Kidney (tissue), 14 donors: Measurements from ENCODE around the gene SYNDIG1. TPM values are rescaled to one million over a fixed set of nuclear protein-coding genes. Genes with fewer than 3 reads are reported as not detected.

Experiments
- DNase-seq, 5 donors: peaks; one replicate each; pipeline ENCODE4 v3.0.0-alpha.2; 2013 to 2020
- FAIRE-seq: peaks from 2 replicates; lab custom pipeline; 2012; peaks lifted over from hg19 to GRCh38; lab: Jason Lieb, UNC
- H3K27ac ChIP-seq, 2 donors: one replicate each; pipeline ENCODE4 v1.7.0; 2013; ENCODE audit warnings: low read depth in 2 of 2, low read length in 2 of 2, inconsistent platforms in 1 of 2
- H3K27me3 ChIP-seq: one replicate; pipeline ENCODE4 v1.7.1; 2013; ENCODE audit warnings: low read length, inconsistent platforms; ENCODE audit not compliant: control insufficient read depth, insufficient read depth
- H3K36me3 ChIP-seq, 3 donors: one replicate each; pipeline versions ENCODE4 v1.7.0 to v1.7.1; 2013; ENCODE audit warnings: low read length in 3 of 3, control low read depth in 1 of 3, inconsistent platforms in 1 of 3; ENCODE audit not compliant: insufficient read depth in 3 of 3, control insufficient read depth in 2 of 3
- H3K4me1 ChIP-seq, 3 donors: one replicate each; pipeline versions ENCODE4 v1.7.0 to v1.7.1; 2013; ENCODE audit warnings: low read length in 3 of 3, inconsistent platforms in 1 of 3, low read depth in 1 of 3; ENCODE audit not compliant: control insufficient read depth in 2 of 3, insufficient read depth in 2 of 3
- H3K4me3 ChIP-seq, 3 donors: one replicate each; pipeline versions ENCODE4 v1.7.0 to v1.8.1; 2013; ENCODE audit warnings: low read length in 3 of 3, control low read depth in 1 of 3, inconsistent platforms in 1 of 3
- H3K9ac ChIP-seq, 3 donors: one replicate each; pipeline versions ENCODE4 v1.7.0 to v1.7.1; 2013; ENCODE audit warnings: low read length in 3 of 3, control low read depth in 1 of 3, inconsistent platforms in 1 of 3
- H3K9me3 ChIP-seq, 3 donors: one replicate each; pipeline versions ENCODE4 v1.7.0 to v1.7.1; 2013; ENCODE audit warnings: low read length in 3 of 3, control low read depth in 1 of 3, inconsistent platforms in 1 of 3; ENCODE audit not compliant: control insufficient read depth in 2 of 3, insufficient read depth in 1 of 3
- intact Hi-C: fragments of 100-400 bp; cut with DNase I; formaldehyde crosslinking; loops from one replicate; pipeline ENCODE4 v1.11.1; 2022
- polyA plus RNA-seq: library from polyadenylated mRNA; stranded (reverse); fragments of 350-450 nt; fragmentation: Illumina TruSeq; extraction: RNeasy Lipid Tissue Mini Kit (QIAGEN cat#74804); gene quantifications from one replicate; pipeline ENCODE4 v1.2.3, GENCODE V29; 2014; ENCODE audit warnings: low read depth, low replicate concordance; ENCODE audit not compliant: insufficient read depth
- total RNA-seq: library from RNA; stranded (reverse); fragmentation: NEBNext Ultra II Directional; extraction: Animal tissue kit (Norgen Biotek cat#: 25700); gene quantifications from one replicate; pipeline ENCODE4 v1.2.1, GENCODE V29; 2021
- TF ChIP-seq, protein P1 (sequence below): IDR thresholded peaks from 3 replicates; pipeline ENCODE4 v1.5.1; 2012; ENCODE audit warnings: mild to moderate bottlenecking, moderate library complexity, borderline replicate concordance; ENCODE audit not compliant: insufficient read depth; ENCODE audit errors: extremely low read depth
- donor health status: control.
- donor health status: control.
- donor health status: control.
- donor health status: control.
- donor health status: control.
- donor health status: DM: yes; HTN: yes; CAD: no.
- donor health status: Normal renal cell carcinoma (clear cell type).

SYNDIG1 gene
- total and polyA plus RNA-seq, 2 donors from 2014 or later = 5.4 to 8.2 TPM

DNA sequence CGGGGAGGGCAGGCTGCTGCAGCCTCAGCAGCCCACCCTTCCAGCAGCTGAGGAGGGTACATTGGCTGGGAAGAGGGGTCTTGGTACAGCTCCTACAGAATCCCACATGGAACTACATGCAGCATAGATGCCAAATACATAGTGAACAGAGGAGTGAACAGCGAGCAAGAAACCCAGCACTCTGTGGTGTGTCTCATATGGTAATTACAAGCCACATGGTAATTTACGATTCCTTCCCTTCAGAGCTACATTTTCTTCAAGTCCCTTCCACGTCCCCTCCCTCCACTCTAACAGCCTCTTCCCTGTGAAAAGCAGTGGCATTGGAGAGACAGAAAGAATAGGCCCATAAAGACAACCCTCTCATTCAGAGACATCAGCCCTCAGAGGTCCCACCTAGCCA is 167.7 kb downstream of the SYNDIG1 start:
- no peak overlapping the region for H3K9ac ChIP-seq
- FAIRE-seq (no peak), DNase-seq (no peak)
- no peaks in the 10 kb centered on the region for H3K27me3 ChIP-seq
- no peak overlapping the region for H3K27ac ChIP-seq
- H3K9me3 ChIP-seq = no peaks in the 10 kb centered on the region
- TF ChIP-seq, protein P1, sequence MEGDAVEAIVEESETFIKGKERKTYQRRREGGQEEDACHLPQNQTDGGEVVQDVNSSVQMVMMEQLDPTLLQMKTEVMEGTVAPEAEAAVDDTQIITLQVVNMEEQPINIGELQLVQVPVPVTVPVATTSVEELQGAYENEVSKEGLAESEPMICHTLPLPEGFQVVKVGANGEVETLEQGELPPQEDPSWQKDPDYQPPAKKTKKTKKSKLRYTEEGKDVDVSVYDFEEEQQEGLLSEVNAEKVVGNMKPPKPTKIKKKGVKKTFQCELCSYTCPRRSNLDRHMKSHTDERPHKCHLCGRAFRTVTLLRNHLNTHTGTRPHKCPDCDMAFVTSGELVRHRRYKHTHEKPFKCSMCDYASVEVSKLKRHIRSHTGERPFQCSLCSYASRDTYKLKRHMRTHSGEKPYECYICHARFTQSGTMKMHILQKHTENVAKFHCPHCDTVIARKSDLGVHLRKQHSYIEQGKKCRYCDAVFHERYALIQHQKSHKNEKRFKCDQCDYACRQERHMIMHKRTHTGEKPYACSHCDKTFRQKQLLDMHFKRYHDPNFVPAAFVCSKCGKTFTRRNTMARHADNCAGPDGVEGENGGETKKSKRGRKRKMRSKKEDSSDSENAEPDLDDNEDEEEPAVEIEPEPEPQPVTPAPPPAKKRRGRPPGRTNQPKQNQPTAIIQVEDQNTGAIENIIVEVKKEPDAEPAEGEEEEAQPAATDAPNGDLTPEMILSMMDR = no peak
- no peak overlapping the region for H3K4me3 ChIP-seq
- no peaks in the 10 kb centered on the region for H3K4me1 ChIP-seq
- intact Hi-C loops = no loop called here
- no peaks in the 10 kb centered on the region for H3K36me3 ChIP-seq

- H3K36me3 ChIP-seq = no peaks in the 10 kb centered on the region
- no peak overlapping the region for H3K4me3 ChIP-seq
- no peaks in the 10 kb centered on the region for H3K9me3 ChIP-seq
- DNase-seq (peak in 1 of 5 donors; percentile 22), FAIRE-seq (no peak)
- H3K27ac ChIP-seq = no peak overlapping the region
- no peak overlapping the region for H3K9ac ChIP-seq
- H3K4me1 ChIP-seq = no peaks in the 10 kb centered on the region
- intact Hi-C loops = no loop called here
- no peaks in the 10 kb centered on the region for H3K27me3 ChIP-seq
- TF ChIP-seq, protein P1 = no peak
These were observed 168.5 kb downstream of the SYNDIG1 start for GRCh38 chr20:24637941-24638340.

DNA sequence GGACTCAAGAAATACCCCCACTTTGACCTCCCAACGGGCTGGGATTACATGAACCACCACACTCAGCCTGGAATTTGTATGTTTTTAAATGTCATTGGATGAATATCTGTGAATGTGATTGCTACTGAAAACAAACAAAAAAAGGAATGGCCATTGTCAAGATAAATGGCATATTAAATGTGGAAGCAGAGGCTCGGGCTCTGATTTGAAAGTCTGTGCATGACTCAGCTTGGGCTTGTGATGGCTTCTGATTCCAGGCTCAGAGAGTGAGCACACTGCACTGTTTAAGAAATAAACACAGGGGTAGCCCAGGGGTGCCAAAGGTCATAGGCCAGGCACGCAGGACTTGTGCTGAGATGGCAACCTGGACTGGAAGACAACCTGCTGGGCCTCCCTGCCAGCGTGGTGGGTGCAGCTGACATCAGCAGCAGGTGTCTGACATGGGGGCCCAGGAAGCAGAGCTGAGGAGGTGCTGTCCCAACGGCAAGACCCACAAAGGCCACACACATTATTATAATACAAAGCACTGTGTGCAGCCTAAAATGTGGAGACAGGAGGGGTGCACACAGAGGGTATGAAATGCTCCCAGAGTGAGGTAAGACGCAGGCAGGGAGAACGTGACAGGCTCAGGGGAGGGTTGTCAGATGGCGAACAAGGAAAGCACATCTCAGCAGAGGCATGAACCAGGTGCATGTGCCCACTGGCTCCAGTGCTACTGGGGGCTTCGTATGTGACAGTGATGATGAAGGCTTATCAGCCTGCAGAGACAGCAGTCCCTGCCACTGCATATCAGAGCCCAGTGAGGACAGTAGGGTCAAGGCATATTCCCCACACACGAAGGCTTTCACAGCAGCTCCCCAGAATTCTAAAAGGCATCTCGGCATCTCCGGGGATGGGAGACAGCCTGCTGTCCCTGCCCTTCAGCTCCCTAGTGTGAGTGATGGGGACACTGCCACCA is 169.4 kb downstream of the SYNDIG1 start:
- DNase-seq = peak in 2 of 5 donors; percentile 6 to 41
- FAIRE-seq = no peak
- H3K9me3 ChIP-seq = no peaks in the 10 kb centered on the region
- H3K36me3 ChIP-seq = no peaks in the 10 kb centered on the region
- intact Hi-C loops = no loop called here
- no peak overlapping the region for H3K9ac ChIP-seq
- no peaks in the 10 kb centered on the region for H3K4me1 ChIP-seq
- H3K27ac ChIP-seq = no peak overlapping the region
- no peak overlapping the region for H3K4me3 ChIP-seq
- H3K27me3 ChIP-seq = no peaks in the 10 kb centered on the region
- TF ChIP-seq, protein P1 = no peak
